GM13977 (cell line): ENCODE results near the gene DLEU7.

Experiments used
- DNase-seq: peaks from one replicate; pipeline ENCODE4 v3.0.0; 2012; ENCODE audit warnings: low spot score
- in situ Hi-C: fragments of 300-500 bp; cut with MboI; formaldehyde crosslinking; loops from one replicate; pipeline ENCODE4 v1.12.0; 2022; ENCODE audit warnings: low sequenced_read_pairs, low pct_unique_long_range_greater_than_20kb, mixed read lengths, inconsistent platforms; ENCODE audit not compliant: unreplicated experiment
- TF ChIP-seq, protein P1 (sequence below): IDR thresholded peaks from 2 replicates; pipeline ENCODE4 v1.5.1; 2012; ENCODE audit warnings: mild to moderate bottlenecking, control low read depth; ENCODE audit not compliant: insufficient read depth; ENCODE audit errors: extremely low read depth, missing control alignments

DLEU7 gene

DNA sequence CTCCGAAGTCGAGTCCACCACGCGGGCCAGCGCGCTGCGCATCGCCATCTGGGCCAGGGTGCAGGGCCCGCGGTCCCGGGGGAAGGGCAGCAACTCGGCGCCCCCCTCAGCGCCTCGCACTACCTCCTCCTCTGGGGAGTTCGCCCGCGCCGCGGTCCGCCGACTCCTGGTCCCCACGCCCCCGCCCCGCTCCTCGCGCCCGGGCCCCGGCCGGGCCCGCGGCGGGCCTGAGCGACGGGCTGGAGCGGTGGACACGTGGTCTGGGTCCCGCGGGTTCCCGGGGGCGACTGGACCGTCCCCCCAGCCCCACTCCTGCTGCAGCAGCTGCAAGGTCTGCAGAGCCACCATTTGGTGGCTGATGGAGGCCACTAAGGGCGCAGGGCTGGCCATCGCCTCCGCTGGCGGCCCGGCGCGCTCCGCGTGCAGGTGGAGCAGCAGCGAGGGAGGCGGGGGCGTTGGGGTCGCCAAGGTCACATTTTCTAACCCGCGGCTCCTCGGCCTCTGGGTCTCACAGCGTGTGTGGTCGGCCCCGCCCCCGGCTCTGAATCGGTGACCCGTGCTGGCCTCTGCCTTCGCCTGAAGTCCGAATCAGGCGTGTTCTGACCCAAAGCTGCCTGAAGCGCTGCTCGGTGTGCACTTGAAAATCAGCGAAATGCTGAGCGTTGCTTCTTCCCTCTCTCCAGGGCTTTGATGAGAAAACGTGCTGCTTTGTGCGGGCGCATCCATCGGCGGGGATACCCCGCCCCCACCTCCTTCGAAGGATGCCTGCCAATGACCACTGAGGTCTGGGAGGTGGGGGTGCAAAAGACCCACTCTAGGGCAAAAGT is at the start of gene DLEU7:
Gene DLEU7, minus strand, starts transcription at position 436 of the 827 bp plus-strand sequence. Its CDS starts 46 bp downstream, at position 390.
- in situ Hi-C loops: no loop called here
- TF ChIP-seq, protein P1, sequence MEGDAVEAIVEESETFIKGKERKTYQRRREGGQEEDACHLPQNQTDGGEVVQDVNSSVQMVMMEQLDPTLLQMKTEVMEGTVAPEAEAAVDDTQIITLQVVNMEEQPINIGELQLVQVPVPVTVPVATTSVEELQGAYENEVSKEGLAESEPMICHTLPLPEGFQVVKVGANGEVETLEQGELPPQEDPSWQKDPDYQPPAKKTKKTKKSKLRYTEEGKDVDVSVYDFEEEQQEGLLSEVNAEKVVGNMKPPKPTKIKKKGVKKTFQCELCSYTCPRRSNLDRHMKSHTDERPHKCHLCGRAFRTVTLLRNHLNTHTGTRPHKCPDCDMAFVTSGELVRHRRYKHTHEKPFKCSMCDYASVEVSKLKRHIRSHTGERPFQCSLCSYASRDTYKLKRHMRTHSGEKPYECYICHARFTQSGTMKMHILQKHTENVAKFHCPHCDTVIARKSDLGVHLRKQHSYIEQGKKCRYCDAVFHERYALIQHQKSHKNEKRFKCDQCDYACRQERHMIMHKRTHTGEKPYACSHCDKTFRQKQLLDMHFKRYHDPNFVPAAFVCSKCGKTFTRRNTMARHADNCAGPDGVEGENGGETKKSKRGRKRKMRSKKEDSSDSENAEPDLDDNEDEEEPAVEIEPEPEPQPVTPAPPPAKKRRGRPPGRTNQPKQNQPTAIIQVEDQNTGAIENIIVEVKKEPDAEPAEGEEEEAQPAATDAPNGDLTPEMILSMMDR: no peak
- no peak for DNase-seq

DNA sequence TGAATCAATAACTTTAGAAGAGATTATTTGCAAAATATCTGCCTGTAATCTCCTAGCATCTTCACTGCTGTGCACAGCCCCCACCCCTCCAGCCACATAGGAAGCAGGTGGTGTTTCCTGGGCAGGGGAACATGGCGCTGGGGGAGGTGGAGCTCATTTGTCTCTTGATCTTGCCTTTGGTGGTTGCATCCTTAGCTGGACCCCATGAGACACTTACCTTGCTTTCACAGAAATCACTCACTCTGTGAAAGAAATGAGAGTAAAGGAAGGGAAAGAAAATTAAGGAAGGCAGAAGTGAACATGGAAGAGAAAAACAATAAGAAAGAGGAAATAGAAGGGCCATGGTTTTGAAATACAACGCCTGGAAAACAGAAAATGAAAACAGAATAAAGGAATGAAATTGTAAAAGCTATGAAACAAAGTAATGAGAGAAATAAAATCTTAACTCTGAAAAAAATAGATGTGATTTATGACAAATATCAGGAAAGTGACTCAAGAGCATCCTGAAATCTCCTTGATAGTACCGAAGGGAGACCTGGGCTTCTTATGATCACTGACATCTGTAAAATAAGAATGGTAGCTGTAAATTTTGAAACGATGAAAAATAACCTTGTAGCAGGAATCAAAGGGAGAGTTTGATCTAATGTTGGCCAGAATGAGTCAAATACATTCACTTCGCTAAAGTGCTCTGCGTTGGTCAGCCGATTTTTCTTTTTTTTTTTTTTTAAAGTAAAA is 48.9 kb upstream of the DLEU7 start:
- no peak for DNase-seq
- in situ Hi-C loops: no loop called here

DNA sequence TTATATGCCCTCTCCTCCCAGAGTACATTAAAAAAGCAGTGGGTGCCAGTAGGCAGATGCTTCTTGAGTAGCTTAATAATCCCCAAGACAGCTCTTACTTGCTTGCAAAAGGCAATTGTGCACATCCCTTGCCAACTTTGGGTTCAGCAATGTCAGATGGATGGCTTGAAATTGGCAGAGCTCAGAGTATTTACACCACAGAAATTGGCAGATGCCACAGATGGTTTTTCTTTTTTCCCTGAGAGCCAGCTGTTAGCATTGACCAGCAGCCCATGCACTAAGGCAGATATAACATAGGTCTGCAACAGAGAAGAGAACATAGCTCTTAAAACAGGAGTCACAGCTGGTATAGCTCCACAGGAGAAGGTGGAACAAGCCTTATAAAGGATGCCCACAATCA is 47.7 kb upstream of the DLEU7 start:
- no peak for DNase-seq
- in situ Hi-C loops: no loop called here
- TF ChIP-seq, protein P1: no peak

More for the DNA sequence above, 48.9 kb upstream of the DLEU7 start:
- TF ChIP-seq, protein P1: no peak

DNA sequence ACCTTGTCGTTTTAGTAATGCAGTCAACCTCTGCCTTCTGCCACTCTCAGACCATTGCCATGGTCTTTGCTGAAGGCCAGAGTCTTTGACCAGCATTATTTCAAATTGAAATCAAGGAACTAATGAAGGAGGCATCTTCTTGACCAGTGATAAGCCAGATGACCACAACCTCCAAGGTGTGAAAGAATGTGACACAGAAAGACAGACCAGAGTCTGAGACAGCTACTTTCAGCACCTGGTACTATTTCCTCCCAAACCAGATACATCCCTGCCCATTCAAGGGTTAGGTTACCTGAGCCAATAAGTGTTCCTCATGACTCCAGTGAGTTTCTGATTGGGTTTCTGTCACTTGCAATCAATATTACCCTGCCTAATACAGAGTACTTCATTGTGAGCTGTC is 45.8 kb upstream of the DLEU7 start:
- no peak for DNase-seq
- TF ChIP-seq, protein P1: no peak

DNA sequence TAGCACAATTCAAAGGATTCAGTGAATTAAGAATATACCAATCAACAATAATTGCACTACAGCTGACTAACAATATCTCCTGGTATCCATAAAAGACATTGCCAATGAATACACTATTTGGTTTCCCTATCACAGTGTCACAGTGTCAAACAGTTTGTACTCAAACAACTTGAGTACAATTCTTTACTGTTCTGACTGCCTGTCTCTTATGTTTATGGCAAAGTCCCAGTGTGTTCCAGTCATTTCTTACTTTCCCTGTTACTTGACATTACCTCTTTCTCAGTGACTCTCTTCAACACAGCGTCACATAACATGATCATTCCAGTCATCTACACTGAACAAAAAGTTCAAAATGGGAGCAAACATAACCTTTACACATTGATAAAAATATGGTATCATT is 44.9 kb upstream of the DLEU7 start:
- DNase-seq: no peak
- TF ChIP-seq, protein P1: no peak
- in situ Hi-C loops: no loop called here

More for the DNA sequence above, 45.8 kb upstream of the DLEU7 start:
- in situ Hi-C loops: no loop called here

DNA sequence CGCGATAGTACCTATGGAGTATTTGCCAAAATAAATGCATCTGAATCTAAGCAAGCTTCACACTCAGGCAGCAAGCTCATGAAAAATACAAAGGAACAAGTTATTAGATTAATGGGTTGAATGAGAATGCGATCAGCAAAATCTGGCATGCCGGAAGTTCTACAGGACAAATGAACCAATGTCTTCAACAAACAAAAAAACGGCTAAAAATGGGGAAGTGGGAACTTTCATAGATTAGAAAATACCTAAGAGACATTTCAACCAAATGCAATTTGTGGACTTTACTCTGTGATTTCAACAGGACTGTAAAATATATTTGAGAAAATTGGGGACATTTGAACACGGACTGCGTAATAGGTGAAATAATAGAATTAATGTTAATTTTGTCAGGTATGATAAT is 43.7 kb upstream of the DLEU7 start:
- DNase-seq: no peak
- in situ Hi-C loops: no loop called here
- TF ChIP-seq, protein P1: no peak
